Fibroblast of mammary gland (primary cell): ENCODE results near the gene KRTAP8-1.

ENCODE experiments used
- DNase-seq: peaks from one replicate; pipeline ENCODE4 v3.0.0-alpha.2; 2010; ENCODE audit warnings: low read depth
- H3K4me3 ChIP-seq: 2 replicates; pipeline ENCODE4 v1.5.1; 2011; ENCODE audit warnings: low read depth, mild to moderate bottlenecking, low read length, moderate library complexity; ENCODE audit not compliant: control insufficient read depth
- TF ChIP-seq, protein P1 (sequence below): conservative IDR thresholded peaks from 2 replicates; pipeline ENCODE4 v1.5.1; 2011; ENCODE audit warnings: low read depth, low read length, inconsistent platforms; ENCODE audit not compliant: control insufficient read depth, insufficient read depth

Gene KRTAP8-1

DNA sequence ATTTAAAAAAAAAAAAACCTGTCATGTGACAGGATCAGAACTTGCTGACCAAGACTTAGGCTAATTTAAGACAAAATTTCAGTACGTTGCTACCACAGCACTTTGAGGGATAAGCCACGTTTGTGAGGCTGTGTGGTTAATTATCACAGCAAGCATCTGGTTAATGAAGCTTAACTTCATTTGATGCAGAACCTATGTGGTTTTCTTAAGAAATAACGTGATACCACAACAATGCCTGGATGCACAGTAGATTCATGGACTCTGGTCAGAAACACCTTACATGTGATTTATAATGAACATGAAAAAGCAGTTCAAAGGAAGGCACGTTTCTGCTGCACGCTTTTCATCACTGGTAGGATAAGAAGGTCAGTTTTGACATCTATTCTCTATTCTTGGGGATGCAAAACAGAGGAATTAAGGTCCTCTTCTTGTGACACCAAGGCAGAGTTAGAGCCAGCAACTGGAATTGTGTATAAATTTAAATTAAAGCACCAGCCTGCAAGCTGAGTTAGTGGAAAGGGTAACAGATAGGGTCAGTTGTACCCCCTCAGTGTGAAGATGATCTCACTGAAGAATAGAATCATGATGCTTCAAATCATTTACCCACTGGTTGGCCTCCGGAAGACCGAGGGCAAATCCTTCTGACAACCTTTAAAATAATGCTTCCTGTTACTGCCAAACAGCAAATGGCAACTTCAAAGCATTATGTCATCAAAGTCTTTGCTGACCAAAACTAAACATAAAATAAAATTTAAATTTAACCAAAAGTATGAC lies 6.0 kb upstream of the KRTAP8-1 start:
- DNase-seq, result no peak
- no peak overlapping the region for H3K4me3 ChIP-seq

DNA sequence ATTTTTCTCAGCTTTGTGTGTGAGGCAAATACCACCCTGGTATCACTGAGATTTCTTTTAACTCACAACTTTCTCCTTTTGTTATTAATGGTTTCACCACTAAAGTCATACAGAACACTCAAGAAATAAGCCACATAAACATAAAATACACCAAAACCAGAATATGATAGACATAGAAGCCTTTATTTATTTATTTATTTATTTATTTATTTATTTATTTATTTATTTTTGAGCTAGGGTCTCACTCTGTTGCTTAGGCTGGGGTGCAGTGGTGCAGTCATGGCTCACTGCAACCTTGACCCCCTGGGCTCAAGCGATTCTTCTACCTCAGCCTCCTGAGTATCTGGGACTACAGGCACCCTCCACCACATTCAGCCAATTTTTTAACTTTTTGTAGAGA lies 12.5 kb downstream of the KRTAP8-1 start:
- TF ChIP-seq, protein P1, sequence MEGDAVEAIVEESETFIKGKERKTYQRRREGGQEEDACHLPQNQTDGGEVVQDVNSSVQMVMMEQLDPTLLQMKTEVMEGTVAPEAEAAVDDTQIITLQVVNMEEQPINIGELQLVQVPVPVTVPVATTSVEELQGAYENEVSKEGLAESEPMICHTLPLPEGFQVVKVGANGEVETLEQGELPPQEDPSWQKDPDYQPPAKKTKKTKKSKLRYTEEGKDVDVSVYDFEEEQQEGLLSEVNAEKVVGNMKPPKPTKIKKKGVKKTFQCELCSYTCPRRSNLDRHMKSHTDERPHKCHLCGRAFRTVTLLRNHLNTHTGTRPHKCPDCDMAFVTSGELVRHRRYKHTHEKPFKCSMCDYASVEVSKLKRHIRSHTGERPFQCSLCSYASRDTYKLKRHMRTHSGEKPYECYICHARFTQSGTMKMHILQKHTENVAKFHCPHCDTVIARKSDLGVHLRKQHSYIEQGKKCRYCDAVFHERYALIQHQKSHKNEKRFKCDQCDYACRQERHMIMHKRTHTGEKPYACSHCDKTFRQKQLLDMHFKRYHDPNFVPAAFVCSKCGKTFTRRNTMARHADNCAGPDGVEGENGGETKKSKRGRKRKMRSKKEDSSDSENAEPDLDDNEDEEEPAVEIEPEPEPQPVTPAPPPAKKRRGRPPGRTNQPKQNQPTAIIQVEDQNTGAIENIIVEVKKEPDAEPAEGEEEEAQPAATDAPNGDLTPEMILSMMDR, result no peak

More for the DNA sequence above, 6.0 kb upstream of the KRTAP8-1 start:
- TF ChIP-seq, protein P1, result no peak

DNA sequence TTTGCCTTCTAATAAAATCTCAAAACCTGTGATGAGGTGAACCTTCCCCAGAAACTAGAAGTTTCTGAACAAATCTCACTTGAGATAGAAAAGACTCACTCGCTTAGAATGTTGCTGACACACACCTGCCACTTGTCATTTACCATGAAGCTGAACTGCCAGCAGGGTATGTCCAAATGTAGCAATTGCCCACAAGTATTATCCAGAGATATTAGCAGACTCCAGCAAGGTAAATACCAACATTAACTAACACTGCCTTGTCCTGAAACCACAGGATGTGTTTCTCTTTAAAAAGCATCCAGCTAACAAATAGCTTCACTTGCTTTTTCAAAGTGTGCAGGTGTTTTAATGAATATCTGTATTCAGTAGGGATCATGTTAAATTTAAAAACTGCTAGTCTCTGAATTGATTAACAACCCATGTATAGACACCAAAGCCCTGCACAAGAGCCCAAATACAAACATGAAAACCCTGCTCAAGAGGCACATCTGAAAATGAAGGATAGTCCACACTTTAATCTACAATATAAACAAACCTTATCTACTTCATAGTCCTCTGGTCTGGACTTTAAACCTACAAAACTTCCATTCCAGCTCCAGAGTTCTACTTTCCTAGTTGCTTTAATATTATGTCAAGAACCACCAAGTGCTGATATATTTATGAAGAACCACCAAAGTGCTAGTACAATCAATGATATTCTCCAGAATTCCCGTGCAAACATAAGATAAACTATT lies 19.3 kb downstream of the KRTAP8-1 start:
- H3K4me3 ChIP-seq, result no peak overlapping the region
- TF ChIP-seq, protein P1, result no peak
- no peak for DNase-seq

More for the DNA sequence above, 12.5 kb downstream of the KRTAP8-1 start:
- no peak overlapping the region for H3K4me3 ChIP-seq
- DNase-seq, result no peak

DNA sequence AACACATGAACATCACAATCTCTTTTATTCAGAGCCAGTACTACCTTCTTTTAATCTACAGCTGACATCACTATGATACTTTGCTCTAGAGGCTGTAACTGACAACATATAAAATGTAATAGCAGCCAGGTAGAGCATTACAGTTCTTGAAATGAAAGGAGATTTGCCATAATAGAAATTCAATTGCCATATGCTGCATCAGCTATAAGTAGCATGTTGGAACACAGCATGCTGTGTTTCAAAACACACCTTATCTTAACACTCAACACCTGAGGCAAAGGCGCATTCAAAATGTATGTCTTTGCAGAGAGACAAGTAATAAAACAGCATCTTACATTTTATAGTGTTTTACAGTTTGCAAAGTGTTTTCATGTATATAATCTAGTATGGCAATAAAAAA lies 33.8 kb downstream of the KRTAP8-1 start:
- TF ChIP-seq, protein P1, result no peak
- DNase-seq, result no peak
- no peak overlapping the region for H3K4me3 ChIP-seq

DNA sequence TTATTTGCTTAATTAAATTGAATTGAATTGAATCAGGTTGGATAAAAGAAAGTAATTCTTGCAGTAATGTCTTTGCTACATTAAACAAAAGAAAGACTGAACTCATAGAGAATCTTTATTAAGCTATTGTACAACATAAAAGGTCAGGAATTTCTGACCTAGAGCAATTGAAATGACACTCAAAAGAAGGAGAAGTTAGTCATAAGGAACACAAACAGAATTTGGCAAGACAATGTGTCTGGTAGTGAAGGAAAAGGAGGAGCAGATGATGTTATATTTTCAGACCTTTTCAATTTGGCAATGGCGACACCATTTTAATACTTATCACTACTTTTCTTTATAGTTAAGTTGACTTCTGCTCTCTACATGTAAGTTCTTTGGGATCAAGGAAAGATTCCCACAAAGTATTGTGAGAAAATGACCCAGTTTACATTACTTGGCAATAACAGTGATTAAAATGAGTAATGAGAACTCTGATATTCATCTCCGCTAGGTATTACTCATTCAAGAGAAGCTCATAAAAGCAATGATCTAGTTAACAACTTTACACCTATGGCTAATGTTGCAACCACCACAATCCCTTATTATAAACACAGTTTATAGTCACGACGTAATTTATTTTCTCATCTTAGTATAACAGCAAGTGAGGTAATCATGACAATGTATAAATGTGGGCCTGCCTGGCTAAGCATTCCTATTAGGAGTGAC lies 43.2 kb downstream of the KRTAP8-1 start:
- no peak overlapping the region for H3K4me3 ChIP-seq
- TF ChIP-seq, protein P1, result no peak
- DNase-seq, result no peak
